ENCODE data around the gene CLDN20. TPM values are rescaled to one million over a fixed set of nuclear protein-coding genes. Genes with fewer than 3 reads are reported as not detected.
"Not testable (repeated sequence)": the region's sequence is repeated elsewhere in the genome, so short reads cannot be mapped to it uniquely, and the experiment has no call there.

CLDN20 gene
- total RNA-seq, 3 donors from 2014 or later = not detected

DNA sequence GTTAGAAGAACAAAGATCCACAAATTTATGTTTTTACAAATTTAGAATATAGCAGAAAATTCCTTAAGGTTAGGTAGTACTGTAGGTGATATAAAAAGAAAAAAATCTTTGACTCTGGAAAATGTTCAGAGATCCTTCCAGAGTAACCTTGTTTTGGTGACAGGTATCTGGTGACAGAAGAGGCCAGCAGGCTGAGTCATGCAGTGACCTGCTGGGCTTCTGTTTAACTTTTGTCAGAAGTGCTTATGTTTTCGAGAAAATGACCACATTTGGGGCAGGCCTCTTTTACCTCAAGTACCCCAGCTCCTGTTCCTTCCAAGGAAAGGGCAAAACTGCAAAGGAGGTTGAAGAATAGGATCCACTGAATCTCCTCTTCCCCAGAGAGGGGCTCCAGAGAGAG is 10.5 kb upstream of the CLDN20 start:
- Mint-ChIP-seq H3K36me3 (ENCODE audit: insufficient read depth) (peaks cover 39% of the 10 kb centered on the region), H3K27me3 (ENCODE audit: low read depth) (no peaks in the 10 kb centered on the region), H3K4me1 (ENCODE audit: low read depth) (peaks cover under 1% of the 10 kb centered on the region), H3K4me3 (no peak overlapping the region), H3K9me3 (no peaks in the 10 kb centered on the region)
- ATAC-seq (no peak), DNase-seq (no peak)

DNA sequence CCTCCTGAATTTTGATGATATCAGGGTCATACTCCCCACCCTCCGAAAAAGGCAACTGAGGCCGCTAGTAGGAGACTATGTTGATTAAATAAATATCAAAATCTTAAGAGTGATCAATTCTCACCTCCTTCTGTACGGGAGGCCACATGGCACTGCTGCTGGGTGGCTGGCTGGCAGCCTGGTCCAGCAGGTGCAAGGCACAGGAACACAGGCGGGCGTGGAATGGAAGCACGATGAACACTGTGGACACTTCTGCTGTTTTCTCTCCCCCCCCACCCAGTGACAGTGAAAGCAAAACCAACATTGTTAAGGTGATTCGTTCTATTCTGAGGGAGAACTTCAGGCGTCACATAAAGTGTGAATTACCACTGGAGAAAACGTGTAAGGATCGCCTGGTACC is 9.7 kb upstream of the CLDN20 start:
- no peaks in the 10 kb centered on the region for H3K27me3 Mint-ChIP-seq (ENCODE audit: low read depth)

DNA sequence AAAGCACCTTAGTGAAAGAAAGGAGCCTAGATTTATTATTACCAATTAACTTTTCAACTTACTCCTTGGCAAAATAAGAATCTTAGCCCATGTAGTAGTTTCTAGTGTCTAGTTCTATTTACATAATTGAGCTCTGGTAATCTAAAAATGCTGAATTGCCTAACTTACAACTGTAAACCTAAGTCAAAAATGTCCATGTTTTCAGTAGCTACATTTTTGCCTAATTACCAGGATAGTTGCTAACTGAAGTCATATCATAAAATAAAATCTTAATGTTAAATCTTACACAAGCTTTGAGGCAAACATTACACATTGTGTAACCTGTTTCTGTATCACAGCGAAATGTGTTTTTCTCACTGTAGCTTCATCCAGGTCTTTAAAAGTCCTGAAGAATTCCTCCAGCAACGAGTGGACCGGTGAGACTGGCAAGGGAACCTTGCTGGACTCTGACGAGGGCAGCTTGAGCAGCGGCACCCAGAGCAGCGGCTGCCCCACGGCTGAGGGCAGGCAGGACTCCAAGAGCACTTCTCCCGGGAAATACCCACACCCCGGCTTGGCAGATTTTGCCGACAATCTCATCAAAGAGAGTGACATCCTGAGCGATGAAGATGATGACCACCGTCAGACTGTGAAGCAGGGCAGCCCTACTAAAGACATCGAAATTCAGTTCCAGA is 7.6 kb upstream of the CLDN20 start:
- DNase-seq = no peak
- H3K27me3 Mint-ChIP-seq (ENCODE audit: low read depth) = no peaks in the 10 kb centered on the region
- H3K36me3 Mint-ChIP-seq (ENCODE audit: insufficient read depth) = peaks cover 40% of the 10 kb centered on the region
- H3K4me1 Mint-ChIP-seq (ENCODE audit: low read depth) = peaks cover 2% of the 10 kb centered on the region
- ATAC-seq = no peak
- H3K4me3 Mint-ChIP-seq = no peak overlapping the region
- H3K9me3 Mint-ChIP-seq = no peaks in the 10 kb centered on the region

More for the DNA sequence above, 9.7 kb upstream of the CLDN20 start:
- H3K4me1 Mint-ChIP-seq (ENCODE audit: low read depth) = no peaks in the 10 kb centered on the region
- H3K9me3 Mint-ChIP-seq = no peaks in the 10 kb centered on the region
- ATAC-seq (peak in 1 of 2 donors; percentile 46), DNase-seq (no peak)
- no peak overlapping the region for H3K4me3 Mint-ChIP-seq
- H3K36me3 Mint-ChIP-seq (ENCODE audit: insufficient read depth) = peaks cover 40% of the 10 kb centered on the region

DNA sequence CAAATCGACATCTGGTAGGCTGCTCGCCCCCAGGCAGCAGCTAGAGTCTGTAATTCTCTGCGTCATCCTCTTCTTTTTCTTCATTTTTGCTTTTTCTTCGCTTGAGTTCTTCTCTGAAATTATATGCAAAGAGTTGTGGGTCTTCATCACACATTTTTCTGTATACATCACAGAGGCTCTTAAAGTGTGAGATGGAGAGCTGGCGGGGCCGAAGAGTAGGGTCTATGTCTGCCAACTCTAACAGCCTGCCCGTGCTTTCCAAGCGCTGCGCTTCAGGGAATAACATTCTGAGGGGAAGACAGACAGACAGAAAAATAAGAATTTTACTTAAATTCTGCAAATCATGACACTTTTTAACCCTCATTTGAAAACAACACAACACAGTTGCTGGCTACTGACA is 6.0 kb upstream of the CLDN20 start:
- DNase-seq = no peak
- Mint-ChIP-seq H3K9me3 (no peaks in the 10 kb centered on the region), H3K27me3 (ENCODE audit: low read depth) (no peaks in the 10 kb centered on the region), H3K4me1 (ENCODE audit: low read depth) (peaks cover 9% of the 10 kb centered on the region), H3K36me3 (ENCODE audit: insufficient read depth) (peaks cover 44% of the 10 kb centered on the region), H3K4me3 (no peak overlapping the region)
- no peak for ATAC-seq

DNA sequence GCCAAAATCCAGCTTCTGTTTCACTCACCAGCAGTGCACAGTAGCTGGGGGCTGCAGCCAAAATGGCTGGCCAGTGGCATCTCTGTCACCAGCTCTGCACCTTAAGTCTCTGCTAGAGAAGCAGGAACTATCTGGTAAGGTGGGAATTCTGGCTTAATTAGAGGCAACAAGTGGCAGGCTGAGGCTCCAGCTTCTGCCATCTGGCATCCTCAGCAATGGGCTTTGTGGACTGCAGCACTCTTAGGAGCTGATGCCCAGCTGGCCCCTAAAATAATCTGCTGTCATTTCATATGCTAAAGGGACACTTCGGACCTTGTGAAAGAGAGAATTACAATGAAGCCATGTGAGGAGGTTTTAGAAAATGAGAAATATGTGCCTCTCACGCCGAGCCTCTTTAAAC is 4.6 kb upstream of the CLDN20 start:
- ATAC-seq (no peak), DNase-seq (no peak)
- Mint-ChIP-seq H3K9me3 (no peaks in the 10 kb centered on the region), H3K4me3 (no peak overlapping the region), H3K27me3 (ENCODE audit: low read depth) (no peaks in the 10 kb centered on the region), H3K36me3 (ENCODE audit: insufficient read depth) (peaks cover 45% of the 10 kb centered on the region), H3K4me1 (ENCODE audit: low read depth) (peaks cover 9% of the 10 kb centered on the region)

DNA sequence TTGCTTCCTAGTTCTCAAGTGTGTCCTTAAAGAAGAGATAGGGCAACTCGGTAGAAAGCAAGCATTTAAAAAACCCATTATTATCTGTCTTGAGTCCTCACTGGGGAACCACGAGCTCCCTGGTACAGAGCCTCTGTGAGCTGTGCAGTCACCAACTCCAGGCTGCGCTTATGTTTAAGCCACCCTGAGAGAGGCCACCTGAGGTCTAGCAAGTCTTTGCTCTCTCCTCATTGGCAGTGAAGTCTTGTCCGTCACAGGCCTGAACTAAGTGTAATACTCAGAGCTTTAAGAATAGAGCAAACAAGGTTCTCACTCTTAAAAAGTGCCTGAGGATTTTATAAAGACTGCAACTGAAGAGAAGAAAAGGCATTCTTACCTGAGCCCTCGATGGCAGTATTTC is 3.9 kb upstream of the CLDN20 start:
- DNase-seq (no peak), ATAC-seq (no peak)
- H3K9me3 Mint-ChIP-seq = no peaks in the 10 kb centered on the region
- H3K36me3 Mint-ChIP-seq (ENCODE audit: insufficient read depth) = peaks cover 46% of the 10 kb centered on the region
- no peaks in the 10 kb centered on the region for H3K27me3 Mint-ChIP-seq (ENCODE audit: low read depth)
- H3K4me3 Mint-ChIP-seq = no peak overlapping the region
- H3K4me1 Mint-ChIP-seq (ENCODE audit: low read depth) = peaks cover 9% of the 10 kb centered on the region

DNA sequence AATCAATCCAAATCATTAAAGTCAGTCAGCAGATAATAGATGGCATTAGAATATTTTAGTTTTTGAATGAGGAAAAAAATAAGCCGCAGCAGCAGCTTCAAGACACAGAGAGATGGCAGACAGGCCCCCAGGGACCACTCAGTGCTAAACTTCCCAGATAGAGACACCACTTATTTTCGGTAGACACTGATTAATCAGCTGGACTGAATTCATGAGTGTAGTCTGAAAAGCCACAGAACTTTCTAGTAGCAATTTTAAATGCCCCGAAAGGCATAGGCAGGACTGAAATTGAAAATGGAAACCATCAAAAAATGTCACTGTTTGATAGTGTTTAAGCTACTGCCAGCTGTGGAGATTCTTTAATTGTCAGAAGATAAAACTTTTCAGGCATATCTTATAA is 3.1 kb upstream of the CLDN20 start:
- DNase-seq (no peak), ATAC-seq (no peak)
- peaks cover 46% of the 10 kb centered on the region for H3K36me3 Mint-ChIP-seq (ENCODE audit: insufficient read depth)
- H3K4me3 Mint-ChIP-seq = no peak overlapping the region
- H3K27me3 Mint-ChIP-seq (ENCODE audit: low read depth) = no peaks in the 10 kb centered on the region
- no peaks in the 10 kb centered on the region for H3K9me3 Mint-ChIP-seq
- peaks cover 9% of the 10 kb centered on the region for H3K4me1 Mint-ChIP-seq (ENCODE audit: low read depth)

DNA sequence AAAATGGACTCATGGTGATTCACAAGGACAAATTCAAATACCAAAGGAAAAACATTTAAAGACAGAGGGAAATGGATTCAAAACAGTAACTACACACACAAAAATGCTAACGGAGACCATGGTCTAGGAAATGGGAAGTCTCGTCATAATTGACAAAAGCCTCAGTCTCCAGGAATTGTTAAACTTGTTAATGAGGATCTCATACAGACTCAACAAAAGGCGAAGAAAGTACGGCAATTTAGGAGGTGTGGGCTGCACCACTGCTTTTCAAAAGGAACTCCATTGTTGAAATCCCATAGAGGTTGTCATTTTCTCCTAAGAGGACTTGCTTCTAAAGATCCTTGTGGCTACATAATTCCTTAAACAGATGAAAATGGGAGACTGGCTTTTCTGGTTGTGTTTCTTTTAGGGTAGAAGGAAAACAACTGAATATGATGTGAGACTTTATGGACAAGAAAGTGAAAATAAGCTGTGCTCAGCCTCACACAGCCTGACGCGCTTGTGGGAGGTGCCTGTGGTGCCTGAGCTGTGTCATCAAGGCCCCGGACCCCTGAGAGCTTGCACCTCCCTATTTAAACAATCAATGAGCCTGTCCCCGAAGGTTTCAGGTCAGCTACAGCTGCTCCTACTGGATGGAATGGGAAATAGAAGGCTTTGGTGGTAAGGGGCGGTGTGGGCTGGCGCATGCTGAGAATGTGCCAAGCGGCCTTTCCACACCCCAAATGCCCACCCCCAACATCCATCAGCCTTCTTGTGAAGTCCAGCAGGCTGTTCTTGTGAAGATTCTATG is 2.5 kb upstream of the CLDN20 start:
- DNase-seq (no peak), ATAC-seq (no peak)
- Mint-ChIP-seq H3K36me3 (ENCODE audit: insufficient read depth) (peaks cover 48% of the 10 kb centered on the region), H3K4me3 (no peak overlapping the region), H3K4me1 (ENCODE audit: low read depth) (peaks cover 9% of the 10 kb centered on the region), H3K9me3 (no peaks in the 10 kb centered on the region), H3K27me3 (ENCODE audit: low read depth) (no peaks in the 10 kb centered on the region)

DNA sequence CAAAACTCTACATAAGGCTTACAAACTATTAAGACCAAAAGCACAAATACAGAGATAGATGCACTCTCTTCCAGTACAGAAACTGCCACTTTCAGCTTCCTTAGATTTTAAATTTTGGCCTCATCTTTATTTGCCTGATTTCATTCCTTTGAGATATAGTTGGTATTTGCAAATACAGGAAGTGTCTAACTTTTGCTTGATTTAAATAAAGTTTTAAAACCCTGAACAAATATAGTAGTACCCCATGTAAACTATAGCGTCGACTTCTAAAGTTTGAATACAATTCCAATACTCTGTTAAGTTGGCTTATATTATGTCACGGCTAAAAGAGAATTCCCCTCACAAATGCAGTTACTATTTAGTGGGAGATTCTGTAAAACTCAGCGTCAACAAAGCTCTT is 1.2 kb upstream of the CLDN20 start:
- no peaks in the 10 kb centered on the region for H3K27me3 Mint-ChIP-seq (ENCODE audit: low read depth)
- ATAC-seq (no peak), DNase-seq (no peak)
- H3K4me3 Mint-ChIP-seq = no peak overlapping the region
- H3K4me1 Mint-ChIP-seq (ENCODE audit: low read depth) = peaks cover 9% of the 10 kb centered on the region
- no peaks in the 10 kb centered on the region for H3K9me3 Mint-ChIP-seq
- H3K36me3 Mint-ChIP-seq (ENCODE audit: insufficient read depth) = peaks cover 43% of the 10 kb centered on the region

DNA sequence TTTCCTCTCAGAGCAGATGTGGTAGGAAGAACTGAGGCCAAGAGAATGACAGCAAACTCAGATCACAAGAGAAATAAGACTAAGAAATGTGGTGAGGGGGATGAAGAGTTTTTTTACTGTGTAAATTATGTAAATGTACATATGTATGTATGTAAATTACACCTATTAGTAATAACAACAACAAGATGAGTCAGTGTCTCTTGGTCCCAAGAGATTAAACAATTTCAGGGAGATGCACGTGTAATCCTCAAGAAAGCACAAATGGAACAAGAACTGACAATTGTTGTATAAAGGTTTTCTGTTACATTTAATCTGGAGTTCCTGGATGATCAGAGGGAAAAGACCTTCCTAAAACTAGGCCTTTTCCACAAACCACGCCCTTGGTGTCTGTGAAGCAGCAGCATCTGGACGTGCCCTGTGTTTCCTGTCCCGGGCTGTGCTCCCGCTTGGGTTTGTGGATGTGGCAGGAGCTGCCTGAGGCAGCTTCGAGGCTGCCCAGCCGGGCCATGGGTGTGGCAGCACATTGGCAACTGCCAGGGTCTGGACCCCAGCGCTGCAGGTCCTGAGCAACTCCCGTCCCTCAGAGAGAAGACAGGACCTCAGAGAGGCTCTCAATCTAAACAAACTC is 994 bp downstream of the CLDN20 start:
- Mint-ChIP-seq H3K36me3 (ENCODE audit: insufficient read depth) (peaks cover 40% of the 10 kb centered on the region), H3K4me3 (no peak overlapping the region)
- no peak for ATAC-seq

DNA sequence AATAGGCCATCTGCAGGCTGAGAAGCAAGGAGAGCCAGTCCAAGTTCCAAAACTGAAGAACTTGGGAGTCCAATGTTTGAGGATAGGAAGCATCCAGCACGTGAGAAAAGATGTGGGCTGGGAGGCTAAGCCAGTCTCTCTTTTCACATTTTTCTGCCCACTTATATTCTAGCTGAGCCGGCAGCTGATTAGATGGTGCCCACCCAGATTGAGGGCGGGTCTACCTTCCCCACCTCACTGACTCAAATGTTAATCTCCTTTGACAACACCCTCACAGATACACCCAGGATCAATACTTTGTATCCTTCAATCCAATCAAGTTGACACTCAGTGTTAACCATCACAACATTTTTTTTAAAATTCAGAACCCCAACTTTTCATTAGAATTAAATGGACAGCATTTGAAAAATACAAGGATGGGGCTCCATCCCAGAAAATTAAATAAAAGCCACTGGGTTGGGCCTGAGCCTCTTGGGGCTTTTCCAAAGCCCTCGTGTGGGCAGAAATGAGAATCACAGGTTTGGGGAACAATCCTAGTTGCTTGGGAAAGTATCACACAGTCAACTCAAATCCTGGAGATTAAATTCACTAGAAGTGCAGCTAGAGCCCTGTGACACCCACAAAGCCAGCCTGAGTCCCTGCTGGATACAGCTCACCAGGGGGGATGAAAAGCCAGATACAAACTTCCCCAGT is 2.2 kb downstream of the CLDN20 start:
- Mint-ChIP-seq H3K4me3 (no peak overlapping the region), H3K4me1 (ENCODE audit: low read depth) (peaks cover 16% of the 10 kb centered on the region), H3K9me3 (no peaks in the 10 kb centered on the region), H3K36me3 (ENCODE audit: insufficient read depth) (peaks cover 42% of the 10 kb centered on the region), H3K27me3 (ENCODE audit: low read depth) (no peaks in the 10 kb centered on the region)
- DNase-seq (no peak), ATAC-seq (no peak)

More for the DNA sequence above, 994 bp downstream of the CLDN20 start:
- Mint-ChIP-seq H3K9me3 (no peaks in the 10 kb centered on the region), H3K27me3 (ENCODE audit: low read depth) (no peaks in the 10 kb centered on the region), H3K4me1 (ENCODE audit: low read depth) (peaks cover 14% of the 10 kb centered on the region)
- no peak for DNase-seq

DNA sequence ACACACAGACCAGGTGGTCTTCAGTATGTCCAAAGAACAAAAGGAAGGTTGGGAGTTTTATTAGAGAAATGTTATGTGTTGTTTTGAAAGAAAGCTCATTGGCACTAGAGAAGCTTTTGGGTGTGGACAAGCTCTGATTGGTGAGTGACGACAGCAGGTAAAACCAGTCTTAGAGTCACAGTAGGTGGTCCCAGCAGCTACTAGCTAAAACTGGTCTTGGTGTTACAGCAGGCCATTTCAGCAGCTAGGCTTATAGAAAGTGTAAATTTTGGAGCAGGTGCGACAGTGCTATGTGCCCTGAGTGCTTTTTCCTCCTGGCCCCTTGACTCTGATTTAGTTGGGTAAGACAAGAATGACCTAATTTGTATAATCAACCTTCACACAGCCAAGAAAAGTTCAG is 3.6 kb downstream of the CLDN20 start:
- DNase-seq (no peak), ATAC-seq (no peak)
- peaks cover 36% of the 10 kb centered on the region for H3K36me3 Mint-ChIP-seq (ENCODE audit: insufficient read depth)
- no peaks in the 10 kb centered on the region for H3K27me3 Mint-ChIP-seq (ENCODE audit: low read depth)
- H3K4me3 Mint-ChIP-seq = no peak overlapping the region
- H3K9me3 Mint-ChIP-seq = no peaks in the 10 kb centered on the region
- peaks cover 11% of the 10 kb centered on the region for H3K4me1 Mint-ChIP-seq (ENCODE audit: low read depth)

DNA sequence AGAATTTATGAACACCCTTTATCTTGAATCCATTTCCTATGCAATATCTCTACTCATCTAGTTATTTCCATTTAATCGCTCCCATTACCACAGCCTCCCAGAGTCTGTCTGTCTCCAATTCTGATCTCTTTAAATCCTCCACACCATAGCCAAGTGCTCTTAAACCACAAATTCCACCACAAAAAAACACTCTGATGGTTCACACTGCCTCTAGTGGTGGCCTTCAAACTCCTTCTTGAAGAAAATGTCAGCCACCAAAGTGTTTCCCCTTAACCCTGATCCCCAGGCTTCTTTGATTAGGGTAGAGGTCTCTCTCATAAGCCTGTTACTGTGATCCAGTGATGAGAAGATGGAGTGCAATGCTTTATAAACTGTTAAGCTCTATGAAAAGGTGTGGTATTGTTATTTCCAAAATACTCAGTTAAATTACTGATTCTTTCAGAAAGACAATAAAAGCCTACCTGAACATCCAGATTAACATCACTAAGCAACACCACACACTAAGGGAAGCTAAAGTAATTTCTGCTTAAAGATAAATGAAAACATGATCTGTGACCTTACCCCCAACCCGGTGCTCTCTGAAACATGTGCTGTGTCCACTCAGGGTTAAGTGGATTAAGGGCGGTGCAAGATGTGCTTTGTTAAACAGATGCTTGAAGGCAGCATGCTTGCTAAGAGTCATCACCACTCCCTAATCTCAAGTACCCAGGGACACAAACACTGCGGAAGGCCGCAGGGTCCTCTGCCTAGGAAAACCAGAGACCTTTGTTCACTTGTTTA is 4.5 kb downstream of the CLDN20 start:
- not testable (repeated sequence) for H3K27me3 Mint-ChIP-seq (ENCODE audit: low read depth); H3K4me3 Mint-ChIP-seq; H3K9me3 Mint-ChIP-seq; H3K4me1 Mint-ChIP-seq (ENCODE audit: low read depth); DNase-seq
- peak in 1 of 2 donors; percentile 48 for ATAC-seq
- H3K36me3 Mint-ChIP-seq (ENCODE audit: insufficient read depth) = peaks cover 36% of the 10 kb centered on the region

DNA sequence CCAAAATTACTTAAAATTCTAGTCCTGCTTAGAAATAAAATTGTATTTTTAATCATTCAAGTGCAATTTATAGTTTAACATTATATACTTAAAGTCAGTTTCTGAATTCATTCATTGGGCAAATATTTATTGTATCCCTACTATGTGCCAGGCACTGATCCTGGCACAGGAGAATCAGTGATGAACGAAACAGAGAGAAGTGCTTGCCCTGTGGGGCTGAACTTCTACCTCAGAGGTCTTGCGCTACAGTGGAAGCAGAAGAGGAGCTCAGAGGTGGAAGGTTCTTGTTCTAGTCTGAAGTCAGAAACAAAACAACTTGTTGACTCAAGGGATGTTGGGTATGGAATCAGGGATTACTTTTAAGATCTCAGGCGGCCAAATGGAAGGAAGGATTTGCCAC is 6.0 kb downstream of the CLDN20 start:
- no peak for DNase-seq
- Mint-ChIP-seq H3K36me3 (ENCODE audit: insufficient read depth) (peaks cover 27% of the 10 kb centered on the region), H3K4me1 (ENCODE audit: low read depth) (peaks cover 11% of the 10 kb centered on the region), H3K9me3 (no peaks in the 10 kb centered on the region), H3K4me3 (no peak overlapping the region), H3K27me3 (ENCODE audit: low read depth) (no peaks in the 10 kb centered on the region)
- no peak for ATAC-seq
